T-helper 2 cell (primary cell): ENCODE data around the gene SEMA6A.

ENCODE experiments used
- DNase-seq, 5 experiments: peaks; one replicate each; pipeline versions ENCODE4 v3.0.0 to v3.0.0-alpha.2; 2012 to 2022

Gene SEMA6A

GRCh38 chr5:116488356-116489041 is 86.1 kb downstream of the SEMA6A start:
- no peak for DNase-seq

GRCh38 chr5:116487045-116487444 is 87.6 kb downstream of the SEMA6A start:
- no peak for DNase-seq

GRCh38 chr5:116486588-116486987 is 88.0 kb downstream of the SEMA6A start:
- DNase-seq = no peak

GRCh38 chr5:116484645-116485044 is 90.0 kb downstream of the SEMA6A start:
- DNase-seq = no peak

GRCh38 chr5:116482394-116482793 is 92.2 kb downstream of the SEMA6A start:
- DNase-seq = no peak

GRCh38 chr5:116480894-116481510 is 93.6 kb downstream of the SEMA6A start:
- no peak for DNase-seq

- DNase-seq = no peak
Observed at GRCh38 chr5:116479776-116480675, 94.6 kb downstream of the SEMA6A start.

GRCh38 chr5:116478491-116478890 is 96.1 kb downstream of the SEMA6A start:
- DNase-seq = no peak

- DNase-seq = no peak
Observed at GRCh38 chr5:116476897-116477537, 97.6 kb downstream of the SEMA6A start.

GRCh38 chr5:116475338-116475737 is 99.3 kb downstream of the SEMA6A start:
- no peak for DNase-seq

GRCh38 chr5:116473706-116474105 is 100.9 kb downstream of the SEMA6A start:
- no peak for DNase-seq

GRCh38 chr5:116472274-116472673 is 102.3 kb downstream of the SEMA6A start:
- no peak for DNase-seq

GRCh38 chr5:116469631-116470030 is 105.0 kb downstream of the SEMA6A start:
- no peak for DNase-seq

- no peak for DNase-seq
Observed at GRCh38 chr5:116468583-116468982, 106.0 kb downstream of the SEMA6A start.

- no peak for DNase-seq
Observed at GRCh38 chr5:116467465-116467843, 107.2 kb downstream of the SEMA6A start.

GRCh38 chr5:116466727-116467464 is 107.7 kb downstream of the SEMA6A start:
- DNase-seq = no peak

GRCh38 chr5:116465411-116465810 is 109.2 kb downstream of the SEMA6A start:
- no peak for DNase-seq

GRCh38 chr5:116464144-116464708 is 110.4 kb downstream of the SEMA6A start:
- DNase-seq = no peak

GRCh38 chr5:116462500-116462899 is 112.1 kb downstream of the SEMA6A start:
- no peak for DNase-seq

- no peak for DNase-seq
Observed at GRCh38 chr5:116459301-116459700, 115.3 kb downstream of the SEMA6A start.

GRCh38 chr5:116457062-116457461 is 117.6 kb downstream of the SEMA6A start:
- DNase-seq = no peak

GRCh38 chr5:116456036-116456435 is 118.6 kb downstream of the SEMA6A start:
- DNase-seq = no peak
